Activated CD4-positive, alpha-beta T cell treated with anti-CD3 and anti-CD28 coated beads for 48 hours (primary cell): ENCODE measurements around the gene BCAS3.
"Not testable (repeated sequence)": the region's sequence is repeated elsewhere in the genome, so short reads cannot be mapped to it uniquely, and the experiment has no call there.

Source experiments
- DNase-seq: peaks from one replicate; pipeline ENCODE4 v3.0.0-alpha.2; 2020

Gene BCAS3

GRCh38 chr17:60748204-60748603, 70.6 kb downstream of the BCAS3 start:
- no peak for DNase-seq

- no peak for DNase-seq
Measured at GRCh38 chr17:60749050-60749449, 71.4 kb downstream of the BCAS3 start.

DNA sequence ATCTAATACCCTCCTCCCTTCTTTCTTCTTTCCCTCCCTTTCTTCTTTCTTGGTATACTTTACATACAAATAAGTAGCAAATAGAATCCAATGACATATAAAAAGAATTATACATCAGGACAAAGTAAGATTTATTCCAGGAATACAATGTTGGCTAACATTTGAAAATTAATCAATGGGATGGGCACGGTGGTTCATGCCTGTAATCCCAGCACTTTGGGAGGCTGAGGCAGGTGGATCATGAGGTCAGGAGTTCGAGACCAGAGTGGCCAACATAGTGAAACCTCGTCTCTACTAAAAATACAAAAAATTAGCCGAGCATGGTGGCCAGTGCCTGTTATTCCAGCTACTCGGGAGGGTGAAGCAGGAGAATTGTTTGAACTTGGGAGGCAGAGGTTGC, 72.1 kb downstream of the BCAS3 start:
- no peak for DNase-seq

DNA sequence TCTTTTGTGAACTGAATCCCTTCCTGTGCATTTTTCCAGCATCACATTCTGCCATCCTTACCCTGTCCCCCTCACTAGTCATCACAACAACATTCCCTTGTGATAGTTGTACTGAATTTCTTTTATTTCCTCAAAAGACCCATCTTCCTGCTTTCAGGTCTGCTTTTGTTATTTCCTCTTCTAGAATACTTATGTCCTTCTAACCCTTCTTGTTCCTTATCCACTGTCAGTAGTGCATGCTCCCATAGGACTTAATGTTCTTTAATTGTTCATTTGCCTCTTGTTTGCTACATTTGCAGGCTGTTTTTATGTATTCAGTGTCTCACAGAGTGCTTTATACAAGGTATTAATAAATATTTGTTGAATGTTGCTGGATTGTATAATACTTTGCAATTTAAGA, 73.0 kb downstream of the BCAS3 start:
- no peak for DNase-seq

GRCh38 chr17:60751884-60752283, 74.2 kb downstream of the BCAS3 start:
- DNase-seq = no peak

GRCh38 chr17:60752873-60753577, 75.4 kb downstream of the BCAS3 start:
- DNase-seq = no peak

GRCh38 chr17:60754057-60754604, 76.5 kb downstream of the BCAS3 start:
- DNase-seq = no peak

- not testable (repeated sequence) for DNase-seq
Measured at GRCh38 chr17:60756798-60757197, 79.1 kb downstream of the BCAS3 start.

GRCh38 chr17:60757437-60757836, 79.8 kb downstream of the BCAS3 start:
- DNase-seq = no peak

DNA sequence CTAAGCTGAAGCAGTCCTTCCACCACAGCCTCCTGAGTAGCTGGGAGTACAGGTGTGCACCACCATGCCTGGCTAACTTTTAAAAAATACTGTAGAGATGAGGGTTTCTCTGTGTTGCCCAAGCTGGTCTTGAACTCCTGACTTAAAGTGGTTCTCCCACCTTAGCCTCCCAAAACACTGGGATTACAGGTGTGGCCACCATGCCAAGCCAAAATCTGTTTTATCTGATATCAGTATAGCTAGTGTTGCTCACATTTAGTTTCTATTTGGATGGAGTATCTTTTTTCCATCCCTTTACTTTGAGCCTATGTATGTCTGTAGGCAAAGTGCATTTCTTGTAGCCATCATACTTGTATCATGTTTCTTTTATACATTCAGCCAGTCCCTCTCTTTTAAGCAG, 82.1 kb downstream of the BCAS3 start:
- DNase-seq = no peak

GRCh38 chr17:60761301-60761700, 83.7 kb downstream of the BCAS3 start:
- not testable (repeated sequence) for DNase-seq

GRCh38 chr17:60766778-60767190, 89.1 kb downstream of the BCAS3 start:
- DNase-seq = no peak

- DNase-seq = no peak
Measured at GRCh38 chr17:60767744-60768308, 90.2 kb downstream of the BCAS3 start.

DNA sequence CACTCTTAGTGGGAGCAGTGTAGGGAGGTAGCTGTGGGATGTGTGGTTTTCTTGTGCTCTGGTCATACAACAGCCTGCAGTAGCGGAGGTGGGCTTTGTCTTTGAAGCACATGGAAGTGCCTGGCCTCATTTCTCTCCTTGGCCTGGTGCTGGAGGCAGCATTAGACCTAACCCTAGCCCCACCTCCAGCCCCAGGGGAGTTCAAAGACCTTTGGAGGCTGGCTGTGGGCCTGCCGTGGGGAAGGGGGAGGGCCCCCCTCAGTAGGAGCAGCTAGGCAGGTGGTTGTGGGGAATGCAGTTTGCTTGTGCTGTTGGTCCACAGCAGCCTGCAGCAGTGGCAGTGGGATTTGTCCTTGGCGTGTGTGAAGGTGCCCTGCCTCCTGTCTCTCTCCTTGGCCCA, 91.7 kb downstream of the BCAS3 start:
- no peak for DNase-seq

DNA sequence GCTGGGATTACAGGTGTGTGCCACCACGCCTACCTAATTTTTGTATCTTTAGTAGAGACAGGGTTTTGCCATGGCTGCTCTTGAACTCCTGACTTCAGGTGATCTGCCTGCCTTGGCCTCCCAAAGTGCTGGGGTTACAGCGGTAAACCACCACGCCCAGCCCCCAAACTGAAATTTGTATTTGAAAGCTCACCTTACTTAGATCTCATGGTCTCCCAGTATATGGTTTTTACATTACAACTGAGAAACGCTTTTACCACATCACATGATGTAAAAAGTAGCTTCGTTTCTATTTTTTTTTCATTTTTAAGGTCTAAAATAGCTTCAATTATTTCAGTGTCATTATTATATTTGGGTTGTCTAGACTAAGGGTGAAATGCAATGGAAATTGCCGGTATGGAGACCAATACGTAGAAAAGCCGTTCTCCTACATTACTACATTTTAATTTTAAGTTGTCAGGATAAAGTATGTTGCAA, 93.3 kb downstream of the BCAS3 start:
- no peak for DNase-seq

GRCh38 chr17:60771621-60772020, 94.0 kb downstream of the BCAS3 start:
- DNase-seq = not testable (repeated sequence)

GRCh38 chr17:60773552-60773951, 95.9 kb downstream of the BCAS3 start:
- DNase-seq = no peak

DNA sequence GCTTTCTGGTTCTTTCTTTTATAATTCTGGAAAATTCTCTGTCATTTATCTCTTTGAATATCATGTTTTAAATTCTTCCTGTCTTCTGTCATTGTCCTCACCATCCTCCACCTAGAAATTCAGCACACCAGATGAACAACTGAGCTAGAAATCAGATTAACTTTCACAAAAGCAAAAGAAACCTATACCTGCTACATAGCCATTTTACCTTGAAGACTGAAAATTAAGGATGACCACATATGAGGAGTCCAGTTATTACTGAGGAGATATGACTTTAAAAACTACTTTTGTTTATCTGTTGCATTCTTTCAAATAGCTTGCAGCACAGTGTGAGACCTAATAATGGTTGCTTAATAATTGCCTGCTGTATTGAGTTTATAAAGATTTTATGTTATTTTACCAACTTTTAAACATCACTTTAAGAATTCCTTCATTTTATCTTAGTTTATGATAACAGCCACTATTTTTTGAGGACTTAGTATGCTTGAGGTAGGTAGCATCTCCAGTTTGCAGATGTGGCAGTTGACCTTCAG, 104.3 kb downstream of the BCAS3 start:
- no peak for DNase-seq

DNA sequence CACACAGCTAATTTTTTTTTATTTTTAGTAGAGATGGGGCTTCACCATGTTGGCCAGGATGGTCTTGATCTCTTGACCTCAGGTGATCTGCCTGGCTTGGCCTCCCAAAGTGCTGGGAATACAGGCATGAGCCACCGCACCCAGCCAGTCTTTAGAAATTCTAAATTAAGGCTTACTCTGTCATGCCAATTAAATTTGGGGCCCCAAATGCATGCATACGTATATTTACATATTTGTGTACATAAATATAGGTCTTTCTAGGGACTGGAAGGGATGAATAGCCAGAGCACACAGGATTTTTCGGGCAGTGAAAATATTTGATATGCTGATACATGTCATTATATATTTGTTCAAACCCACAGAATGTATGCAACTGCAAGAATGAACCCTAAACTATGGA, 105.1 kb downstream of the BCAS3 start:
- no peak for DNase-seq

- DNase-seq = no peak
Measured at GRCh38 chr17:60790205-60790604, 112.6 kb downstream of the BCAS3 start.

- DNase-seq = no peak
Measured at GRCh38 chr17:60792250-60792898, 114.7 kb downstream of the BCAS3 start.

- DNase-seq = no peak
Measured at GRCh38 chr17:60798576-60798975, 120.9 kb downstream of the BCAS3 start.

DNA sequence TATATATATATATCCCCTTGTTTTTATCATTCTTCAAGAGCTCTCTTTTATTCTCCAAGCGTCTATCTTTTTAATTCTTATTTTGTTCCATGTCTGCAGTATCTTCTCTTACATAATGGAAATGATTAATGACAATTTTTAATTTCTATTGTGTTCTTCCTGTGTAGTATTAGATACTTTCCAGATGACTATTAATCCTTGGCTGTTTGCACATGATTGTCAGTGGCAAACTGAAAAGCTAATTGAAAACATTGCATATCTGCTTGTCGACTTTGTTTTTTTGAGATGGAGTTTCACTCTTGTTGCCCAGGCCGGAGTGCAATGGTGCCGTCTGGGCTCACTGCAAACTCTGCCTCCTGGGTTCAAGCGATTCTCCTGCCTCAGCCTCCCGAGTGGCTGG, 124.7 kb downstream of the BCAS3 start:
- DNase-seq = no peak

GRCh38 chr17:60803059-60803458, 125.4 kb downstream of the BCAS3 start:
- no peak for DNase-seq
